Testis (tissue), 3 donors: ENCODE data around the gene C17orf75. TPM values are rescaled to one million over a fixed set of nuclear protein-coding genes. Genes with fewer than 3 reads are reported as not detected.

ENCODE experiments used
- DNase-seq: peaks from one replicate; pipeline ENCODE4 v3.0.0-alpha.2; 2019
- H3K27ac ChIP-seq, 2 donors: fragments of 200-600 bp; sonication (generic); one replicate each; pipeline ENCODE4 v1.5.1; 2019
- H3K27me3 ChIP-seq: fragments of 200-600 bp; sonication (generic); one replicate; pipeline ENCODE4 v1.5.1; 2019
- H3K36me3 ChIP-seq: fragments of 200-600 bp; sonication (generic); one replicate; pipeline ENCODE4 v1.5.1; 2017; ENCODE audit warnings: low read depth; ENCODE audit errors: missing control alignments
- H3K4me1 ChIP-seq: fragments of 200-600 bp; sonication (generic); one replicate; pipeline ENCODE4 v1.5.1; 2019
- H3K4me3 ChIP-seq, 2 donors: fragments of 200-600 bp; sonication (generic); one replicate each; pipeline ENCODE4 v1.5.1; 2017 to 2019
- H3K9me3 ChIP-seq: fragments of 200-600 bp; sonication (generic); one replicate; pipeline ENCODE4 v1.5.1; 2017
- POLR2A ChIP-seq: fragments of 450-650 bp; IDR thresholded peaks from one replicate; pipeline ENCODE4 v1.6.1; 2017; ENCODE audit warnings: antibody characterized with exemption, mild to moderate bottlenecking, moderate library complexity
- WGBS, 2 donors: methylation state at CpG; one replicate each; pipeline ENCODE4 v1.1.5; 2018; 5-methylcytosine and 5-hydroxymethylcytosine counted together
- intact Hi-C: fragments of 100-400 bp; cut with DNase I; formaldehyde crosslinking; loops from one replicate; pipeline ENCODE4 v1.15.1; 2023; ENCODE audit warnings: low total_unique reads
- polyA plus RNA-seq: library from polyadenylated mRNA; stranded (reverse); fragments of 350-450 nt; fragmentation: Illumina TruSeq; extraction: RNeasy Lipid Tissue Mini Kit (QIAGEN cat#74804); gene quantifications from one replicate; pipeline ENCODE4 v1.2.3, GENCODE V29; 2014; ENCODE audit warnings: low read depth, low replicate concordance; ENCODE audit not compliant: insufficient read depth
- total RNA-seq, 2 donors: library from RNA; depleted of rRNA; stranded (reverse); fragments of >200 nt; gene quantifications; one replicate each; pipeline ENCODE4 v1.2.3, GENCODE V29; 2016
- TF ChIP-seq, protein P1 (sequence below), 3 experiments: fragments of 450-650 bp in 2 of 3; fragments of 200-600 bp in 1 of 3; sonication (generic) in 1 of 3; IDR thresholded peaks; one replicate each; pipeline ENCODE4 v1.5.1; 2016 to 2019; ENCODE audit warnings: antibody characterized with exemption in 3 of 3, mild to moderate bottlenecking in 2 of 3, moderate library complexity in 1 of 3

Gene C17orf75
- total and polyA plus RNA-seq, 3 donors from 2014 or later, result 27.4 to 39.7 (median 30.8) TPM

DNA sequence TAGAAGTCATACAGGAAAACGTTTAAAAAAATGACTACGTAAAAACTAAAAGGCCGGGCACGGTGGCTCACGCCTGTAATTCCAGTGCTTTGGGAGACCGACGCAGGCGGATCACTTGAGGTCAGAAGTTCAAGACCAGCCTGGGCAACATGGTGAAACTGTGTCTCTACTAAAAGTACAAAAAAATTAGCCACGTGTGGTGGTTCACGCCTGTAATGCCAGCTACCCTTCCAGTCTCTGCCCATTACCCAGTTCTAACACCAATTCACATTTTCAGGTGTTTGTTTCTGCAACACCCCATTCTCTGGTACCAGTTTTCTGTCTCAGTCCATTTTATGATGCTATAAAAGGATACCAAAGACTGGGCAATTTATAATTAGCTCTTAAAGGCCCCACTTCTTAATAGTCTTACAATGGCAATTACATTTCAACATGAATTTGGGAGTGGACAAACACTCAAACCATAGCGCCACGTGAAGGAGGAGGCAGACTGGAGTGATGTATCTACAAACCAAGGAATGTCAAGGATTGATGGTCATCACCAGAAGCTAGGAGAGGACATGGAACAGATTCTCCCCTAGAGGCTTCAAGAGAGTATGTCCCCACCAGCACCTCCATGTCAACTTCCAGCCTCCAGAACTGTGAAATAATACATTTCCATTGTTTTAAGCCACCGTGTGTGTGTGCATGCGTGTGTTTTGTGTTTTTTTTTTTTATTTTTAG is 791 bp upstream of the C17orf75 start:
- intact Hi-C loops, result no loop called here
- Histone ChIP-seq H3K27ac (peak overlapping the region in 1 of 2 donors; percentile 75), H3K27me3 (no peaks in the 10 kb centered on the region), H3K4me3 (peak overlapping the region; percentile 55 to 68), H3K36me3 (no peaks in the 10 kb centered on the region), H3K9me3 (no peaks in the 10 kb centered on the region), H3K4me1 (peaks cover 4% of the 10 kb centered on the region)
- no peak for DNase-seq
- no peak for TF ChIP-seq POLR2A
- TF ChIP-seq, protein P1, sequence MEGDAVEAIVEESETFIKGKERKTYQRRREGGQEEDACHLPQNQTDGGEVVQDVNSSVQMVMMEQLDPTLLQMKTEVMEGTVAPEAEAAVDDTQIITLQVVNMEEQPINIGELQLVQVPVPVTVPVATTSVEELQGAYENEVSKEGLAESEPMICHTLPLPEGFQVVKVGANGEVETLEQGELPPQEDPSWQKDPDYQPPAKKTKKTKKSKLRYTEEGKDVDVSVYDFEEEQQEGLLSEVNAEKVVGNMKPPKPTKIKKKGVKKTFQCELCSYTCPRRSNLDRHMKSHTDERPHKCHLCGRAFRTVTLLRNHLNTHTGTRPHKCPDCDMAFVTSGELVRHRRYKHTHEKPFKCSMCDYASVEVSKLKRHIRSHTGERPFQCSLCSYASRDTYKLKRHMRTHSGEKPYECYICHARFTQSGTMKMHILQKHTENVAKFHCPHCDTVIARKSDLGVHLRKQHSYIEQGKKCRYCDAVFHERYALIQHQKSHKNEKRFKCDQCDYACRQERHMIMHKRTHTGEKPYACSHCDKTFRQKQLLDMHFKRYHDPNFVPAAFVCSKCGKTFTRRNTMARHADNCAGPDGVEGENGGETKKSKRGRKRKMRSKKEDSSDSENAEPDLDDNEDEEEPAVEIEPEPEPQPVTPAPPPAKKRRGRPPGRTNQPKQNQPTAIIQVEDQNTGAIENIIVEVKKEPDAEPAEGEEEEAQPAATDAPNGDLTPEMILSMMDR (IDR thresholded peaks at IDR 0.05), result no peak
- WGBS, 2 donors, result 39 to 42% methylated on average over 14 of the region's 14 CpGs

DNA sequence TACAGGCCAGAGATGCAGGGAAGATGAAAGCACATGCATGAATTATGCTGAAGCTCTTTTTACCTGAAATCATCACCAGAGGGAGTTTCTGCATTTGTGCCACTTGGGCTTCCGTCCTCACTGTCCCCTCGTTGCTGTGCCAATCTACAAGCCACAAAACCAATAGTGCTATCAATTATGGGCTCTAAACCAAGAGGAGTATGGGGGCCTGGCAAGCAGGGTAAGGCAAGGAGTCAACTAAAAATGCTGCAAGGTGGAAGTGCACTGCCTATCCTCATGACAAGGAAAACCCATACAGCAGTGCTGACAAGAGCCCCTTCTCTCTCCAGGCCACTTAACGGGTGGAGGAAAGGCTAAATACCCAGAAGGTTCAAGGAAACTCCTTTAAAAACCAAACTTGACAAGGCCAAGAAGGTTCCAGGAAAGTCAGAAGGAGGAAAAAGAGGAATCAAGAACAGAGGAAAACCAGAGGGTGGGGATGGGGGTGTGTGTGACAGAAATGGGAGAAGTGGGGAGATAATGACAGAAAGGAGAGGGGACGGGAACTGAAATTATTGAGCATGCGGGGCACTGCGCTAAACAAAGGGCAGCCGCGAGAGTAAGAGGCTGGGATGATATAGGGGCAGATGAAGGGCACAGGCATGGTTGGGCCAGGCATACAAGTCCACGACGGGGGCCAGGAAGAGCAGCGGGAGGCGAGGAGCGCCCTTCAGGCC is 674 bp downstream of the C17orf75 start:
- Histone ChIP-seq H3K9me3 (no peaks in the 10 kb centered on the region), H3K36me3 (no peaks in the 10 kb centered on the region), H3K27ac (peak overlapping the region in 1 of 2 donors; percentile 75), H3K27me3 (no peaks in the 10 kb centered on the region), H3K4me1 (peaks cover 4% of the 10 kb centered on the region), H3K4me3 (peak overlapping the region; percentile 55 to 68)
- intact Hi-C loops, result no loop called here
- WGBS, 2 donors, result 2 to 3% methylated on average over 13 of the region's 13 CpGs
- DNase-seq, result no peak
- TF ChIP-seq POLR2A, result no peak
- TF ChIP-seq, protein P1 (IDR thresholded peaks at IDR 0.05), result no peak

DNA sequence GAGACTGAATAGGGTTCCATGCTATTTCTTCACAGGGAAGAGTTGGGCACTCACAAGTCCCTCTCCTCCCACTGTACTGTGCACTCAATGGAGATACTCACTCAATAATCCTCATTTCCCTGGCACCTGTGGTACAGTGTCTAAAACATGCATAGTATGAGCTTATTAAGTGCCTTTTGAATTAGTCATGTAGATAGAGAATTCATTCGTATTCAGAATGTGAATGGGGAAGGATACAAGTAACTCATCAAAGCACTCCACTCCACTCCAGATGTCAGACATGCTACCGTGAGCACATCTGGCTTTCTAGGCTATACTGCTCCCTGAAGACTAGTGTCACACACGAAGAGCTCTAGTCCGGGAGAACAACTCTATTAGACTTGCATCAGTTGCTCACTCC is 6.3 kb downstream of the C17orf75 start:
- no peak for TF ChIP-seq POLR2A
- TF ChIP-seq, protein P1 (IDR thresholded peaks at IDR 0.05), result no peak
- intact Hi-C loops, result no loop called here
- H3K27ac ChIP-seq, result no peak overlapping the region
- no peaks in the 10 kb centered on the region for H3K36me3 ChIP-seq
- no peaks in the 10 kb centered on the region for H3K4me1 ChIP-seq
- H3K4me3 ChIP-seq, result no peak overlapping the region
- no peaks in the 10 kb centered on the region for H3K27me3 ChIP-seq
- WGBS, 2 donors, result 85% methylated on average over 4 of the region's 4 CpGs
- H3K9me3 ChIP-seq, result no peaks in the 10 kb centered on the region
- no peak for DNase-seq

DNA sequence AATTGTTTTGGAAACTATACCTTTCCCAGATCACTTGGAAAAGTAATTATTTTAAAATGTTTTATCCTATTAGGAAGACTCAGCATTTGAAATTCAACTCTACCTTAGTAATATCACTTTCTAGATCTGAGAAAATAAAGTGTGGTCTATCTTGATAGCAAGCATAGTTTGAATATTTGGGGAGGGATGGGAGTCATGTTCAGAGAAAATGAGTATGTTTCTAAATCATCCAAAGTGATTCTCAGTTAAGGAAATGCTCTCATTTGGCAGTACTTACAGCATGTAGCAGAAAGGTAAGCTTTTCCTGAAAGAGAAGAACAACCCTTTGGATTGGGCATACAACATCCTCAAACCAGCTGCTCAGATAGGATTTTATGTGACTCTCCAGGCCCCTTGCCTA is 6.9 kb downstream of the C17orf75 start:
- no peaks in the 10 kb centered on the region for H3K27me3 ChIP-seq
- intact Hi-C loops, result no loop called here
- DNase-seq, result no peak
- no peaks in the 10 kb centered on the region for H3K4me1 ChIP-seq
- no peaks in the 10 kb centered on the region for H3K36me3 ChIP-seq
- no peak overlapping the region for H3K27ac ChIP-seq
- TF ChIP-seq POLR2A, result no peak
- TF ChIP-seq, protein P1 (IDR thresholded peaks at IDR 0.05), result no peak
- no peaks in the 10 kb centered on the region for H3K9me3 ChIP-seq
- H3K4me3 ChIP-seq, result no peak overlapping the region
